ENCODE results near the gene GNS. TPM values are rescaled to one million over a fixed set of nuclear protein-coding genes. Genes with fewer than 3 reads are reported as not detected.
A peak's percentile ranks its signal among the peaks of the same experiment; 100 is the strongest.

GNS gene
- polyA plus RNA-seq, 12 donors = 59.4 to 219 (median 74.6) TPM

DNA sequence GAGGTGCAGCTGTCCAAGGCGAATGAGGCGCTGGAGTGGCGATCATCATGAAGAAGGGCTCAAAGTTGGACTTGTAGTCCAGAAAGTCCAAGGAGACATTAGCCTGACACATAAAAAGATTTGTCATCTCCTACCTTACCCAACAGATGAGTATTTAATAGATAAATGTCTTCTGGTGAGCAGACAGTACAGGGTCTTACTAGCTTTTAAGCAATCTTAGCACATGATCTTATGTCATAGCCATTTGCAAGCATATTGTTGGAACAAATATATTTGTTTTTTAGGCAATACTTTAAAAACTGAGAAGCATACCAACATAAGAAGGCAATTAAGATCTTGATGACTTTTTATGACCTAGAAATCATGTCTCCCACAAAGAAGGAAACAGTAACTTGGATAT is 16.0 kb downstream of the GNS start:
- DNase-seq = no peak

DNA sequence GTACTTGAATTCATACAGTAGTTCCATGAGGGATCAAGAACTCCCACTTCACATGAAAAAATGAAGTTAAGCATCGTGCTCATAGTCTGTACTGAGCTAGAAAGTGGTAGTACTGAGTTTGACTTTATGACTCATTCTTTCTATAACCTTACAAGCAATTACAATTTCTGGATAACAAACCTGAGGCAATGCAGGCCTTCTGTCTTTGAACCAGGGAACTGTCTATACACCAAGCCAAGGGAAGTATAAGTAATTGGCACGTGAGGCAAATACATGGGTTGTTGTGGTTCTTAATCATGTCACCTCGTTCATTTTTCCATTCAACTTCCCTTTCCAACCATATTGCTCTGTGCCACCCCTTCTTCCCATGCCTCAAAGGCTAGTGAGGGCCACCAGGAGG is 16.8 kb downstream of the GNS start:
- no peak for DNase-seq

DNA sequence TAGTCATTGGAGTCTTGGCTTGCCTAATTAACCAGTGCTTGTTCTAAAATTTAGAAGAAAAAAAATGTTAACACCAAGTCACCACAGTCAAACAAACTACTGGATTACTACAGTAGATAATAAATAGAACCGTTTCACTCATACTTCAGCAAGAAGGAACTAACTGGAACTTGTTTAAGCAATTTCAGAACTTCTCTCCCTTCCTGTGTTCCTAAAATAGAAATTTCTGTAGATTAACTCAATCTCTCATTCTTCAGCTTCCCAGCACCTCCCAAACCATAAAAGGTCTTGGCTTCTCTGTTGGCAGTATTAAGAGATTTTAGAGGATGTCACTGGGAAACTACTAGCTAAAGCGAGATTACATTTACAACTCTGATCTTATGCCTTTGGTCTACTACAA is 18.6 kb downstream of the GNS start:
- DNase-seq = no peak

DNA sequence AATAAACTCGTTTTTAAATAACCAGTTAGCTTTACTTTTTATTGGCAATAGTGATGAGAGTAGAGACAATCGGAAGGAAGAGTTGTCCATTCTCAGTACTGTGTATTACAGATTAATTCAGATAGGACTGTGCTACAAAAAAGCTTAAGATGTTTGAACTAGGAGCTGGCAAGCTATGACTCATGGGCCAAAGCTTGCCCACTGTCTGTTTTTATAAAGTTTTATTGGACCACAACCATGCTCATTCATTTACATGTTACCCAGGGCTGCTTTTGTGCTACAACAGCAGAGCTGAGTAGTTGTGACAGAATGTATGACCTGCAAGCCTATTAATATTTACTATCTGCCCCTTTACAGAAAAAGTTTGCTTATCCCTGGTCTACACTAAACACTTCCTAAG is 19.4 kb downstream of the GNS start:
- no peak for DNase-seq

DNA sequence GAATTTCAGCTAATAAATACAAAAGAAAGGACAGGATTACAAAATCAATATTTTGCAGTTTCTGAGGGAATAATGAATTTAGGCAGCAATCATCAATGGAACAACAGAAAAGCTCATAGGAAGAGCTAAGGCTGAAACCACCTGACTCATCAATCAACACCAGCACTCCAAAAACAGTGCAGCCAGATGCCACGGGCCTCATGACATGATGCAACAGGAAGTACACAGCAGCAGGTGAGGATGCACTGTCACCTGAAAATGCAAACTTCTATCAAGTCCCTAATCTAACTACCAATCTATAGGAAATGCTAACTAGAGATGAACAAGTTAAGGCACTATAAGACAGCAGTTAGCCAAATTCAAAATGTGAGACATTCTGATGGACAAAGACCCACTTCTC is 21.7 kb downstream of the GNS start:
- DNase-seq = no peak

DNA sequence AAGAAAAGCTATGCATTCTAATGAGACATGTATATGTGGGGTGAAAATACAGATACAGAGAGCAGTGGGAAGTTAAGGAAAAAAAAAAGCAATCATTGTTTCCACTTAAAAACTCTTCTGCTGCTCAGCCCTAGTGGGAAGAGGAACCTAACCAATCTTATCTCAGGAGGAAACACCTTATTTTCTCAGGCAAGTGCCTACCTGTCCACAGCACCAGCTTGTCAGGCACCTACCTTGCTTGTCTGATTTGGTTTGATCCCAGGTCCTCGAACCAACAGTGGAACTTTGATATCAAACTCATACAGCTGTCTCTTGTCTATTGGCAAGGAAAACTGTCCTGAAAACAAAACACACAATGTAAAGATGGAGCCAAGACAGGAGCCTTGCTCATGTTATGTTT is 22.4 kb downstream of the GNS start:
- DNase-seq = no peak

DNA sequence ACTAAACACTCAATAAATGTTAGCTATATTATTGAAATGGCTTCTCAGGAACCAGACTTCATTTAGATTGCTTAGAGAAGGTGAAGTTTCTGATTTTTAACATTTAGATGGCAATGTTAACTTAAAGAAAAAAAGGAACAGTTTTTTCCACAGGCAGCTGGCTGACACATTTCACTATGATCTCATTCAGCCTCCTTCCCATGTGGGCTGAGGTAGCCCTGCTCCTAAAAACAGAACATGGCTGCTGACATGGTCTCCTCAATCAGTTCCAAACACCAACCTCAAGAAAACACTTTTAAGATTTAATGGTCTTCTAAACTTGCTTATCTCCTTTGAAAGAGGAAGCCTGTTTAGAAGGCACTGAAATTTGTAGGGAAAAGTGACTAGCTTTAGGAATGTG is 23.8 kb downstream of the GNS start:
- DNase-seq = no peak

DNA sequence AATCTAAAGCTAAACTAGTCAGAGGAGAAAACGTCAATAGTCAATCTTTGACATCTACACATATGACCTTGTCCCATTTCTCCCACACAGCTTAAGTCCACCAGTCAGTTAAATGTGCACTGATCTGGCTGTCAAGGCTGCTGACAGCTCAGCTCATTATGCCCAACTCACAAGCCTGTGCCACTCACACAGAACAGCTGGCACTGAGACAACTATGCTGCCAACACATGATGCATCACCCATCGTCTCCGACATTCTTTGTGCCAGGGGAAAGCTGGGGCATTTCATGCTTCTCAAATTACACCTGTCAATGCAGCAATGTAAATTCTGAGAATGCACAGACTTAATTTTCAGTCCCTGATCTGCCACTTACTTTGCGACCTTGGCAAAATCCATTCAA is 25.3 kb downstream of the GNS start:
- no peak for DNase-seq

DNA sequence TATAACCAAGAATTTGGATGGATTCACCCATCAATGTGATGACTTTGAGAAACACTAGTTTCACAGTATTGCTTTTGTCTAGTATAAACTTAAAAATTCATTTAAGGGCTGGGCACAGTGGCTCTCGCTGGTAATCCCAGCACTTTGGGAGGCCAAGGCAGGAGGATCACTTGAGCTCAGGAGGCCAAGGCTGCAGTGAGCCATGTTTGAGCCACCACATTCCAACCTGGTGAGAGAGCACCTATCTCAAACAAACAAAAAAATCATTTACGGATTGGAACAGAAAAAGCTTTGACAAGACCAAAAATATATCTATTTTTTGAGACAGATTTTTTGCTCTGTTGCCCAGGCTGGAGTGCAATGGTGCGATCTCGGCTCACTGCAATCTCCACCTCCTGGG is 27.5 kb downstream of the GNS start:
- no peak for DNase-seq

DNA sequence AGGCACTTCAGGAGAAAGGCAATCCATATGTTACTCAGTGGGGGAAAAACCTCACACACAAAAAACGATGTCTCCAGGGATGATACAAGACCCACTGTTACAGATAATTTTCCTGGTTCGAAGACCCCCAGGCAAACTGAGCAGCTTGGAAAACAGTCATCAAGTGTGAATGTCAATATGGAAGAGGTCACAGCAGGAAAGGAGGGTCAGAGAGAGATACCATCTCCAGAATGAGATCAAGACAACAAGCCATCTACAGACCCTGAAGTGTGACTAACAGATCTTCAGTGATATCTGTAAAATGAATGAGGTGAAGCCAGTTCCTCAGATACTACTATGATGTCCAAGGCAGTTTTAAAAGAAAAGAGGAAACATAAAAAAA is 28.6 kb downstream of the GNS start:
- DNase-seq = no peak

DNA sequence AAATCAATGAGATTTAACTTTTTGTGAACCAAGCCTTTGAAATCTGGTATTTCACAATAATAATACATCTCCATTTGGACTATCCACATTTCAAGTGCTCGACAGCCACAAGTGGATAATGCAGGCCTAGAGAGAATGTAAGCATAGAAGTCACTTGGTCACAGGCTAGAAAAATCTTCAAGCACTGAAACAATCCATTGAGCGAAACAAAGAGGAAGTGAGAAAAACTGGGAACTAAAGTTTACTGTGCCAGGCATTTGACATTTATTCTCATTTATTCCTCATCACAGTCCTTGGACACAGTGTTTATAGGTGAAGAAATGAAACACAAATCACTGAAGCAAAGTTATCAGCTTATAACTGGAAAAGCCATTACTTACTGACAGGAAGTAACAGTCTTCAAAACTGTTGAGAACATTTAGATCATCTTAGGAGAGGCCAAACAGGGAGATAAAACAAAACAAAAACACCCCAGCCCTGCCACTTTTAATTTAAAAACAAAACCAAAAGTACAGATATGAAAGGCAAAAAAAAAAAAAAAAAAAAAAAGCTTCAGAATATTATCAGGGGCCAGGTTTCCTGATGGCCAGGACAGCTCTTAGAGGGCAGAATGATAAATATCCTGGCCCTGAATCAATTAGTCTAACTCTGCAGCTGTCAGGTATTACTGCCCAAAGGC is 29.2 kb downstream of the GNS start:
- no peak for DNase-seq

DNA sequence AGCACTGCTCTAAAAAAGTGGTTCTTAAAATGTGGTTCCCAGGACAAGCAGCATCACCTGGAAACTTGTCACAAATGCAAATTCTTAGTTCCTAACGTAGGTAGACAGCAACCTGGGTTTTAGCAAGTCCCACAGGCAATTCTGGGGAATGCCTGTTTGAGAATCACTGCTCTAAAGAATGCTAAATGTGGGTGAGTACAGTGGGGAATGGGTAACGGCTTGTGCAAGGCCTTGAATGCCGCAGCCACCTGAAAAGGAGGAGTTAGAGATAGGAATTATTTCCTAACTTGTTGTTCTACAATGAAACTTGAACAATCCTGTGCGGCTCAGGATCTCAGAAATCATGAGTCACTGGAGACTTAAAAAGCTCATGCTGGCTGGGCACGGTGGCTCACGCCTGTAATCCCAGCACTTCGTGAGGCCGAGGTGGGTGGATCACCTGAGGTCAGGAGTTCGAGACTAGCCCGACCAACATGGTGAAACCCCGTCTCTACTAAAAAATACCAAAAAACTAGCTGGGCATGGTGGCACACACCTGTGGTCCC is 34.9 kb downstream of the GNS start:
- no peak for DNase-seq

DNA sequence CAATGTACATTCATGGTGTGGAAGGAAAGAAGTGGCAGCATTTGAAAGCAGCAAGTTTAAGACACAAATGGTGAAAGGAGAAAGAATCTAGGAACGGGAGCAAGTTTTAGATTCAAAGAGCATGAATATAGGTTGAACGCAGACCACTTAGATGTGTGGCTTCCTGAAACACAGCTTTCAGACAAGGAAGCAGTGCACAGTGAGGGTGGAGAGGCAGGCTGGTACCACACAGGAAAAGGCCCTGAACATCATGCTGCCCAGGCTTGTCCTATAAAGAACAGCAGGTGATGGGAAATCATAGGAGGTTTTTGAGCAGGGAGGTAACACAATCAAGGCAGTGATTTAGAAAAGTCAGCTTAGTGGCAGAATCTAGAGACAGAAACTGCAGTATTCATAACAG is 35.6 kb downstream of the GNS start:
- no peak for DNase-seq

DNA sequence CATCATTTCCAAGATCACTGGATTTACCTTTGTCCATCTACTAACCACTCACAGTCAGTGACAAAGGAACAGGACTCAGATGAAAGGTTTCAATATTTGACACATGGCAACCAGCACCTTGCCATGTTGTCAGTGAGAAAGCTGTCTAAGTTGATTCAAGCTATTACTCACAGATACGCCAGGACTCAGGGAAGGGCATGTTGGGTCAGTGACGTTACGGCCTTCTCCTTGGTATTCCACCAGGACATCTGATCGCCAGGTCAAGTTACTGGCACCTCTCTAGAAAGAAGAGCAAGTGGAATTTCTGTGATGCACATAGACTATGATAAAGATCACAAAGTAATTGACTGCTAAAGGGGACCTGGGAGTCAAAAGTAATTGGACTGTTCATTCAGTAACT is 36.4 kb downstream of the GNS start:
- DNase-seq = no peak

DNA sequence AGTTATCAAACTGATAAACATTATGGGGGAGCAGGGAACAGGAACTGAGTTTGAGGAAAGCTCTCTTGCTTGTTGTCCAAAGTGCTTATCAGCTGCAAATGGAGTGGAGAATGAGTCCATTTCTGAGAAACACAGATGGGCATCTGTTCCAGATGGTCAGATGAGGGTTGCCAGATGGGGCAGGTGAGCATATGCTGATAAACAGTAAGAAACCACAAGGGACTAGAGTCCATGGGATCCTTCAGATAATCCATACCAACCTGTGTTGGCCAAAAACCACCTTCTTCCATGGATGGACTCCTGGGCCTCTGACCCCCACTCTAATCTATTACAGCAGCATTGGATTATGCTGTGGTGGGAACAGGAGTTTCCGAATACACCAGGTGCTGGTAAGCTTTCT is 38.3 kb downstream of the GNS start:
- no peak for DNase-seq

DNA sequence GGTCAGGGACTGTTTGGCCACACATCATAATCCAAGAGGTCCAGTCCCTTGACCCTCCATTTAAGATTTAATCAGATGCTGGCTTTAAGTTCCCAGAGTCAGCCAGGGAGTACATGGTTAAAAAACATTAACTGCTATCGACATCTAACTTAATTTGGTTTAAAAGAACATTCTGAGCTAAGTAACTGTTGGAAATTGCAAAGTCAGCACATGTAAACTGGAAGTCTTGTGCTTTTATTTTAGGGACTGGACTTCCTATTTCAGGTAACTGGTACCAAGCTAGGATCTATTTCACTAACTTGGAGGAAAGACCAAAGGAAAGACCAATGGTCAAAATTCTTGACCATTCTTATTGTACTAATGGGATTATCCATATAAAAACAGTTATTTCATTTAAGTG is 40.6 kb downstream of the GNS start:
- DNase-seq = no peak

DNA sequence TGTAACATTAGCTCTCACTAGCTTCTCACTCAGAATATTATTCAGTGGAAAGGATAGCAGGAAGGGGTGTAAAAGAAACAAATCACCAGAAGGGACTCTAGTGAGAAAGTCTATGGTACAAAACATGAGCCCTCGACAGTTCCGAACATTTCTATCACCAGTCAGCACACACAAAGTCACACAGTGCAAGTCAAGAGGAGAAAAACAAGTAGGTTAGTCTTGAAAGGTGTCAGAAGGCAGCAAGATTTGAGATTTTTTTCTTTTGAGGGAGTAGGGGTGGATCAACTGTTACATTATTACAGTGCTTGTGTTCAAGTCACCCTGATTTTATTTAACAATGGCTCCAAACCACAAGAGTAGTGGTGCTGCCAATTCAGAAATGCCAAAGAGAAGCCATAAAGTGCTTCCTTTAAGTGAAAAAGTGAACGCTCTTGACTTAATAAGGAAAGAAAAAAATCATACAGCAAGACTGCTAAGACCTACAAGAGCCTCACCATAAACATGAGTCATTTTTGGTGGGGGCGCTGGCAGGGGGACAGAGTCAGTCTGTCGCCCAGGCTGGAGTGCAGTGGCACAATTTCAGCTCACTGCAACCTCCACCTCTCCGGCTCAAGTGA is 42.3 kb downstream of the GNS start:
- DNase-seq = no peak

DNA sequence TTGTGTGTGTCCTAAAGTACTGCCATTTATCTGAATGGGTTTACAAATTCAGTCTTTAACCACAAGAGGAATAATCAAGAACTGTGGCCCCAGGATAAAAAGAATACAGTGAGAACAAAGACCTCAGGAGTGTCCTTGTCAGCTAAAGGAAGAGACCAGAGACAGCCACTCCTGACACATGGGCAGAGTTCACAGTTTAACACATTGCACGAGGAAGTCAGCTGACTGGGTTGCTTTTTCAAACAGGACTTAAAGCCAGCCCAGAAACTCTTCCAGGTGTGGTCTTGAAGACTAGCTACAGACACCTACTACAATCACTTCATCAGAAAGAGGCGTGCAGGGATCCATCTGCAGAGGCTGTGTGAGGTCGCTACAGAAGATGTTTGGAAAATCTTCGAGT is 42.8 kb downstream of the GNS start:
- DNase-seq = no peak

DNA sequence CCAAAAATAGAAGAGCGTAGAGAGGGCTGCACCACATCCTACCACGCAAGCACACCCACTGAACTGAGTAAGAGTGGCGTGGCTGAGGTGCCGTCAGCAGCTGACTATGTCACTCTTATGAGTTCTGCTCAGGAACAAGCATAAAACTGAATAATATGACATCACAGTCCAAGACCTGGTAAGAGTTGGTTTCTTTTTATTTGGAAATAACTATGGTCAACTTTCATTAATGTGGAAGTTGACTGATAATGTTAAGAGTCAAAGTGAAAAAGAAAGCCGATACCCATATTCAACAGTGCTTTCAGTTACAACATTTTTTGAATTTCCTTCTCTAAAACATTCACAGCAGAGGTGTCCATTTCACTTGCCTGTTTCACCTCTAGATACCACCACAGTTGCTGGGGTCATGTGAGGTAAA is 44.6 kb downstream of the GNS start:
- DNase-seq = no peak

DNA sequence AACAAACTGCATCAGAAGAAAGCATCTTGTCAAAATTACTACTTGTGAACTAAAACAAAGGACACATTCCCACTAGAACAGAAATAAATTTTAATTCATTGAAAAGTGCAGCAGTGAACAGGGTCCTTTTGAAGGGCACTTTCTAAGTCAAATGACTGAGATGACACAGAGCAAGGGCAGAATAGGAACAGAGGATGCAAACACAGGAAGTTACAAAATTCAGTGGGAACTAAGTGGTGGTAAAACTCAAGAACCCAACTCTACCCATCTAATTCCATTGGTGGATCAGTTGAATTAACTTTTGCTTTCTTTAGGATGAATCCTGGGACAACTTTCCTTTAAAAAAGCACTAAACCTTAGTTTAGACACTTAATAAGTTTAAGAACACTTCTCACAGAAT is 45.8 kb downstream of the GNS start:
- no peak for DNase-seq

DNA sequence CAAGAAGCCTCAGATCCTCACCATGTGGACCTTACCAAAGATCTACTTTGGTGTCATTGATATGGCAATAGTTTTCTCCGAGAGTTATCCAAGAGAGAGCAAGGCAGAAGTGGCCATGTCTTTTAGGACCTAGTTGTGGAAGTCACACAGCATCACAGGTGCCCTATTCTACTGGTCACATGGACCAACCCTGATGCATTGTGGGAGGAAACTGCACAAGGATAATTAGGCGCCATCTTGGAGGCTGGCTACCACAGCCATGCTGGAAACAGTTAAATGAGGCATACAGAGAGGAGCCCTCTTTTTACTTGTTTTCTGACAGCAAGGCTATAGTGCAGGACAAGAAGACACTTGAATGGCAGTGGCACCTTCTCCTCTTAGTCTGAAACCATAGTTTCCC is 49.8 kb downstream of the GNS start:
- no peak for DNase-seq

DNA sequence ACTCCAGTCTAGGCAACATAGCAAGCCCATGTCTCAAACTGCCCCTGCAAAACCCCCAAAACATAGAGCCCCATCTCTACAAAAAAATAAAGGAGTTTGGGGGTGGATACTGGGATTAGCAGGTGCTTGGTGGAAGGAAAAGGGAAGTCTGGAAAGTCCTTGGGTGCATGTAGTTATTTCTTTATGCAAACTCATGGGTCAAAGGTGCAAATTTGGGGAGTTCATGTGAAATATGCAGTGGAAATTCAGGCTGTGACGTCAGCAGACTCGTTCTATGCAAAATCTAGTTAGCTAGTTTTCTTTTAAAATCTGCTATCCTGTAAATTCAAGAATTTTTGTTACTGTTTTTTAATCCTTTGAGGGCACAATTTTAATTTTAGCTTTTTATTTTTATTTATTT is 51.3 kb downstream of the GNS start:
- DNase-seq = no peak

DNA sequence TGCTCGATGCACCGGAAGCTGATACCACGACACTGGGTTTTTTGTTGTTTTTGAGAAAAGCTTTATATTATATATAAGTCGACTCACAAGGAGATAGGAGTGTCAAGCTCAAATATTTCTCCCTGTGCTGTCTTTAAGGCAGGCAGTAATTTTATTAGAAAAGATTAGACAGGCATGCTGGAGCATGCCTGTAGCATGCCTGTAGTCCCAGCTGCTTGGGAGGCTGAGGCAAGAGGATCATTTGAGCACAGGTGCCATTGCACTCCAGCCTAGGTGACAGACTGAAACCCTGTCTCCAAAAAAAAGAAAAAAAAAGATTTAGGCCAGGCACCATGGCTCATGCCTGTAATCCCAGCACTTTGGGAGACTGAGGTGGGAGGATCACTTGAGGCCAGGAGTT is 51.8 kb downstream of the GNS start:
- DNase-seq = no peak

DNA sequence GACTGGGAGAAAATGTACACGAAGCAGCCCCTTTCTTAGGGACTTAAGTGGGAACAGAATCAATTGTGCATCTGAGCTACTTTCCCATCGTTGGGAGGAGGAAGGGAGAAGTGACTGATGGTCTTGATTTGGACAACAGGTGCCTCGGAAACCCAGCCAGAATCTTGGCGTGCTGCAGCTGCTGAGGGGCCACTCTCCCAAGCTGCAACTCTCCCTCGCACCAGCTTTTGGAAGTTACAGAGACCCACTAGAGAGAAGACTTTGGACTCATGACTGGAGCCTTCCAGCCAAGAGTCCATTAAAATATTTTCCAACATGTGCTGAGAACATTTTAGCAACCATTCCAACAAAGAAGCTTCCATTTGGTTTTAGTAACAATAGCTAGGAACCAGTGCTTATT is 52.3 kb downstream of the GNS start:
- peak; percentile 90 for DNase-seq
